ENCODE measurements around the gene KLHL36. TPM values are rescaled to one million over a fixed set of nuclear protein-coding genes. Genes with fewer than 3 reads are reported as not detected.
A peak's percentile ranks its signal among the peaks of the same experiment; 100 is the strongest.

The KLHL36 gene
- total and polyA plus RNA-seq, 9 of the 15 experiments (the other 6 are each of a cell fraction or from before 2014, with no cell fraction given), result 2.1 to 51.2 (median 18.5) TPM

GRCh38 chr16:84617791-84618580, 30.3 kb upstream of the KLHL36 start, which contains the start of gene COTL1 (continued):
- no peak for TF ChIP-seq AFF4 (CRISPR knock-in tag; IDR thresholded peaks at IDR 0.05)
- no peak for TF ChIP-seq ZNF830 (CRISPR knock-in tag; IDR thresholded peaks at IDR 0.05)
- TF ChIP-seq ZNF592 (IDR thresholded peaks at IDR 0.05), result peak; percentile 68; the same call in 1 of the 2 replicates
- TF ChIP-seq ARID3A (IDR thresholded peaks at IDR 0.05; ENCODE audit: borderline replicate concordance, low read depth, low read length), result no peak
- no peak for TF ChIP-seq TOE1 (IDR thresholded peaks at IDR 0.05; ENCODE audit: borderline replicate concordance)
- TF ChIP-seq TOE1 (CRISPR knock-in tag; IDR thresholded peaks at IDR 0.05; ENCODE audit: borderline replicate concordance, low read depth), result no peak
- TF ChIP-seq HEY1 (CRISPR knock-in tag; IDR thresholded peaks at IDR 0.05; ENCODE audit: borderline replicate concordance), result no peak
- TF ChIP-seq MIER1 (IDR thresholded peaks at IDR 0.05; ENCODE audit: low read depth), result no peak
- peak; percentile 54 for TF ChIP-seq SAP30 (IDR thresholded peaks at IDR 0.05; ENCODE audit: borderline replicate concordance, insufficient read depth, low read depth, low read length, poor library complexity, severe bottlenecking)
- no peak for TF ChIP-seq PREB (CRISPR knock-in tag; IDR thresholded peaks at IDR 0.05)
- TF ChIP-seq ZNF740 (CRISPR knock-in tag; IDR thresholded peaks at IDR 0.05), result no peak
- peak in 1 of 2 experiments; percentile 78; a peak in 2 of 4 replicates for TF ChIP-seq ZNF740 (tag; IDR thresholded peaks at IDR 0.05)
- TF ChIP-seq RAD51 (IDR thresholded peaks at IDR 0.05; ENCODE audit: borderline replicate concordance, low read depth), result no peak
